GM12878 (cell line): ENCODE data around the gene TLR10.

Experiments used
- CBFB ChIP-seq: IDR thresholded peaks from 2 replicates; pipeline ENCODE4 v1.6.1; 2016; ENCODE audit warnings: antibody characterized with exemption, low read depth
- REST ChIP-seq: IDR thresholded peaks from 2 replicates; pipeline ENCODE4 v1.6.1; 2012; ENCODE audit warnings: mild to moderate bottlenecking, low read depth, low read length
- RFX5 ChIP-seq: IDR thresholded peaks from 2 replicates; pipeline ENCODE4 v1.6.1; 2011; ENCODE audit warnings: low read depth, low read length, improper control_type of control experiment

- TF ChIP-seq RFX5 (no peak), REST (no peak), CBFB (no peak)
These were observed 18.5 kb downstream of the TLR10 start for GRCh38 chr4:38764277-38764676.
